HG03469 (cell line): Measurements from ENCODE around the gene NPB.
A peak's percentile ranks its signal among the peaks of the same experiment; 100 is the strongest.

Experiments used
- ATAC-seq: cut with Tn5 transposase; IDR thresholded peaks from one replicate; pipeline ENCODE4 v1.9.1; 2021; ENCODE audit warnings: mild to moderate bottlenecking, moderate library complexity, moderate number of reproducible peaks; ENCODE audit not compliant: unreplicated experiment

Gene NPB

DNA sequence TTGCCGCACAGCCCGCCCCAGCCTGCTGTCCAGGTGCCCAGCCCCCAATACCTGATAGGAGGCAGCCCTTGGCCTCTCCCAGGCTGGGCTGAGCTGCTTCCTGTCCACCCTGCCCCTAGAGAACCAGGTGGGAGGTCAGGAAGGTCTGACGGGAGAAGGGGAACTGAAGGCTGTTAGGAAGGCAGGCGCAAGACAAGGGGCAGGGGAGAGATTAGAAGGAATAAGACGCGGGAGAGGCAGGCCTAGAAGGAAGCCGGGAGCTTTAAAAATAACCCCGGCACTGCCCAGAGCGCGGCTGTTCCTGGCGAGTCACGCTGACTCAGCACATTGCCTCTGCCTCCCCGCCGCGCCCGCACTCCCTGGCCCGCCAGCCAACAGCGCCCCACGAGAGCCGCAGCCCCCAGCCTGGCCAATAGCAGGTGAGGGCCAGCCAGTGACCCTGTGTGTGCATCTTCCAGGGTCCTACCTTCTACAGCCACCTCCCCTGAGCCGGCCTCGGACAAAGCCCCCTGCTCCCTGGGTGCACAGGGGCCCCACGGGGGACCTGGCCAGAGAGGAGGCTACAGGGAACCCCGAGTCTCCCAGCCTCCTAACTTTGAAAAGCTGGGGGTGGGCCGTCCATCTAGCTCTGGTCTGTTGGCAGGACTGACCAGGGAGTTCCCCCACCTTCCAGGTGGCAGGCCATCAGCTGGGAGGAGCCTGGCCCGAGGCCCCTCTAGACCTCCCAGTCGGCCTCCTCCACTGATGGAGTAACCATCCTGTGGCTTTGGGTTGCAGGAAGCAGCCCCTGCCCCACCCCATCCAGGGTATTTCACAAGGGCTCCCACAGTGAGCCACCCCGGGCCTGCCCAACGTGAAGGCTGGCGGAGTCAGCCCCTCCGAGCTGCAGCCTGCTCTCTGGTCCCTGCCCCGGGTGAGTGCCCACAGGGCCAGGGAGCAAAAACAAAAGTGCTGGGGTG, 21.5 kb downstream of the NPB start:
- ATAC-seq, result no peak

DNA sequence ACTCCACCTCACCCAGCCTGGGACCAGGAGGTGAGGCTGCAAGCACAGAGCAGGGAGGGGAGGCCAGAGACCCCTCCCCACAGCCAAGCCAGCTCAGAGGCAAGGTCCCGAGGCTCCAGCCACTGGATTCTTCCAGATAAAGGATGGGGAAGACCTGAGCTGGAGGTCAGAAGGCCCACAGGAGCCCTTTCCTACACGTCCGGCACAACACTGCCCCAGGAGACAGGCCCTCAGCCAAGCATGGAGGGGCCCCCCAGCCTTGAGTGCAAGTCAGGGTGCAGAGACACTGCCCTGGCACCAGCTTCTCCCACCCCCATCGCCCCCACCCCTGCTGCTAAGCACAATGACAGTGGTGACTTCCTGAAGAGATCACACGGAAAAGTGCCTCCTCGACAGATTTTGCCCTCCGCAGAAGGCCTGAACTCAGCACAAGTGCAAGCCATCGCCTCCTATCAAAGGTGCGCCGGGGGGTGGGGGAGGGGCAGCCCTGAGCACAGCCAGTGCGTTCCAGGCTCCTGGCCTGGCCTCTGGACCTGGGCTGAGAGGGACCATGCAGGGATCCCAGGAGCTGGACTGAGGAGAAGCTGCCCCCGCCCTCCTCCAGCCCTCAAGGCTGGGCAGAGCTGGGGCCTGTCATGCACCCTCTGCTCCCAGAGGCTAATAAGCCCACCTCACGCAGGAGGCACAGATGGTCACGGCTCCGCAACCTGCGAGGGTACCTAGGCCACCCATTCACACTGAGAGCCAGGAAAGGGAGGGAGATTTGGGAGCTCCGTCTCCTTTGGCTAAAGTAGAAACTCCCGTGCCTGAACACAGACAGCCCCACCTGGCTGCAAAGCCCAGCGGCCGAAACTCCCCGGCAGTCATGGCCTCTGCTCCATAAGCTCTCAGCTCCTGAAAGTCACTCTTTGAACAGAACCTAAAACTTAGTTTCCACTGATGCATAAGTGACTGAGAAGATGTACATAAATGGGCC, 22.8 kb downstream of the NPB start:
- no peak for ATAC-seq

DNA sequence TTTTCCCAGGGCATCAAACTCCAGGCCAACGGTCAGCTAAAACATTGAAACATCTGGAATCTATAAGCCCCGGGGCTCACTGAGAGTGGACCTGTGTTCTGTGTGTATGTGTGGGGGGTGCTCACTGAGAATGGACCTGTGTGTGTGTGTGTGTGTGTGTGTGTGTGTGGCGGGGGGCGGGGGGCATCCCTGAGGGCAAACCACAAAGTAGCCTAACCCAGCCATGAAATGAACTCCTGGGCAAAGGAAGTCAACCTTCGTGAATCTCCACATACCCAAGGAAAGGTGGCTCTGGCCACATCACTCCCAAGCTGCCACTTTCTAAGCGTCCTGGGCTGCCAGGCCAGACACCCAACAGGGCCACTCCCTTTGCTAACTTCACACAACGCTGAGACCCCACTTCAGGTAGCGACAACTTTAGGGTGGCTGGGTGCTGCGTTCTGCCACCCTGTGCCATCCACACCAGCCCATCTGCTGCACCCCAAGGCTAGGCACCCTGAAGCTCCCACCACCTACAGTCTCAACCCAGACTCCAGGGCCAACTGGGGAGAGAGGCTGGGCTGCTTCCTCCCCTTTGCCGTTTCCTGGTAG, 23.9 kb downstream of the NPB start:
- no peak for ATAC-seq

DNA sequence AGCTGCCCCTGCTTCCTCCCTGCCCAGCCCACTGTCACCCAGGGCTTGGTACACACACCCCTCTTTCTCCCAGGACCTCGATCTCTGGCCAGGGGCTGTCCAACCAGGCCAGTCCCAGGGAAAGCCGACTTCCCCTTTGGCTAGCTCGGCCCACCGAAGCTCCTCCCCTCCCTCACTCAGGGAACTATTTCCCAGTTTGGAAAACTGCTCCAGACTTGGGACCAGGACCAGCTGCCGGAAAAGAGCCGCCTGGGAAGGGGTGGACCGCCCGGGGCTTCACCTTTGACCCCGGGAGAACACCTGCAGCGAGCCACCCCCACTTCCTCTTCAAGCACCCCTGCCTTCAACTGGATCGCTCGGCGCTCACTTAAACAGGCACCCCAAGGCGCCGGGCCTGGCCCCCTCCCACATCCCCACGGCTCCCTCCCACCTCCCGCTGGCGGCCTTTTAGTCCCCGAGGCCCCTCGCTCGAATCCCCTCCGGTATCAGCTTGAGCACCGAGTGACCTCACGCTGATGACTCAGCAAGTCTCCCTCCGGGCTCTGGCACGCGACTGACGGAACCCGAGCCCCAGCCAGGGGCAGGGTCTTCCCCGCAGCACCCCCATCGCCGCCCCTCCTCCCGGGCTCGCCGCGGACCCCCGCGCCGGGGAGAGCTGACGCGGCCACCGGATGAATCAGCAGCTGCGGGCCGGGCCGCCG, 24.6 kb downstream of the NPB start:
- ATAC-seq, result no peak

DNA sequence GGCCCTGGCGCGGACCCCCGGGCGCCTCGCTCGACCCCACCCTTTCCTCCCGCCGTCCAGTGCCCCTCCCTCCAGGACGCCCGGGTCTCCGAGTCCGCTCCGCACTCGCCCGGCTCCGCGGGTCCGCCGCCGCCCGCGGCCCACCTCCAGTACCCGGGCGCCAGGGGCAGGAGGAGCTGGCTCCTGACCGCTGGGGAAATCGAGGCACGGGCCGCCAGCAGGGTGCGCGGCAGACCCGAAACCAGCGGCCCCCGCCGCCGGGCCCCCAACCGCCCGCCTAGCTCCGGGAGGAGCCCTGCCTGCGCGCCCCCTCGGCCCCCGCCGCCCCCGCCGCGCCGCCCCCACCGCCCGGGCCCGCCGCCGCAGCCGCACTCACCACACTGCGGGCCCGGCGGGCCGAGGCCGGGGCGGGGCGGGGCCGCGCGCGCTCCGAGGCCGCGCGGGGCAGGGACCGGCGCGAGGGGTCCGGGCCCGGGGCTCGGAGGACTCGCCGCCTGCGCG, 25.2 kb downstream of the NPB start:
- ATAC-seq, result no peak

DNA sequence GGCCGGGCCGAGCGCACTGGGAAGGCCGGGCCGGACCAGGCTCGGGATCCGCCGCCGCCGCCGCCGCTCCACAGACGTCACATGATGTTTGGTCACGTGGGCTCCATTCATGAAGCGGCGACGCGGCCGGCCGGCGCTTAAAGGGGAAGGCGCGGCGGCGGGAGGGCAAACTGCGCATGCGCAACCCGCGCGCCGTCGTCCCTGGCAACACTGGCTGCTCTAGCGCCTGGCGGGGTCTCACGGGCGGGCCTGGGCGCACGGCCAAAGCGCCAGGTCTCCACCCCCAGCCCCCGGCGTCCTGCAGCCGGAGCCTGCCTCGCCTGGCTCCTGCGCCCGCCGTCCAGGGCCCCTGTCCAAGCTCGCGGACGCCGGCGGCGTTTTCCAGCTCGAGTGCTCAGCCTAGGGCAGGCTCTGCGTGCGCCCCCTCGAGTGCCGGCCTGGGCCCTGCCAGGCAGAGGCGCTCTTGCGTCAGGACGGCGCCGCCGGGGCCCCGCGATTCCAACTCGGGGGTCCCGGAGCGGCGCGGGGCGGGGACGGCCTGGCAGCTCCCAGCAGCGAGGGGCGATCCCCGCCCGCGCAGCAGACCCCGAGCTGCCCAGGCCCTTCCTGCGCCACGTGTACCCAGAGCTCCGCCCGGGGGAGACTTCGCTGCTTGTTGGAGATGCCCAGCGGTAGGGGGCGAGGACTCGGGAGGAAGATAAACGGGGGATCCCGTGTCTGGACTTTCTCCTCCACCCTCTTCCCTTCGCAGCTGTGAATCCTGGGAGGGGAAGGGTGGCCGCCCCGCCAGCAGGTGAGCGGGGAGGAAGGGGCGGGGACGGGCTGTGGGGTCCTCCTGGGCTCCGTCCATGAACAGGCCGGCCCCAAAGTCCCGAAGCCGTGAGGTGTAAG, 25.9 kb downstream of the NPB start, which contains the start of gene MAFG:
MAFG (minus strand) TSS at position 83 of the 891 bp plus-strand sequence. CDS start 4,550 bp downstream, outside the sequence.
- ATAC-seq, result peak; percentile 42

DNA sequence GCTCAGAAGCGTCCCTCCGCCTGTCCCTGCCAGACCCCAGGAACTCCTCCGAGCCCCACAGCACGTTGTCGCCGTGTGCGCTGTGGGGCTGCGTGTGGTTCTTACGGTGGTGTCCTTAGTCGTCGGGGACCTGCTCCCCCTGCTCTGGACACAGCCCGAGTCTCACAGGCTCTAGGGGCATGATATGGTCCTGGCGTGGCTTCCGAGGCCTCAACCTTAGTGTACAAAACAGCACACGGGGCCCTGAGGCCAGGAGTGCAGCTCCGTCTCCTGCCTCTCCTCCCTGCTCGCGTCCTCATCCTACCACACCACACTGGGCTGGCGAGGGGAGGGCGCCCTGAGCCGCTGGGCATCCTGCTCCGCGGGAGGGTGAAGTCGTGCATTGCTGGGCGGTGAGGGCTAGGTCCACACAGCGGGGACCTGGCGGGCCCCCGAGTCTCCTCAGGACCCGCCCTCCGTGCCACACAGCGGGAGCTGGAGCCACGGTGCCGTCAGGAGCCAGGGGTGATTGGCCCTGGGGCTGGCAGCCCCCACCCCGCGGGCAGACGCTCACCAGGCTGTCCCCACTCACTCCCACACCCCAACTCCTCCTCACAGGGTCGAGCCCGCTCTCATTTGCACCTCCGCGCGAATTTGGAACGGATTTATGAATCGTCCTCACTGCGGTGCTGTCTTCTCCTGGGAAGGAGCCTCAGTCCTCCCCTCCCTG, 26.7 kb downstream of the NPB start:
- ATAC-seq, result no peak

DNA sequence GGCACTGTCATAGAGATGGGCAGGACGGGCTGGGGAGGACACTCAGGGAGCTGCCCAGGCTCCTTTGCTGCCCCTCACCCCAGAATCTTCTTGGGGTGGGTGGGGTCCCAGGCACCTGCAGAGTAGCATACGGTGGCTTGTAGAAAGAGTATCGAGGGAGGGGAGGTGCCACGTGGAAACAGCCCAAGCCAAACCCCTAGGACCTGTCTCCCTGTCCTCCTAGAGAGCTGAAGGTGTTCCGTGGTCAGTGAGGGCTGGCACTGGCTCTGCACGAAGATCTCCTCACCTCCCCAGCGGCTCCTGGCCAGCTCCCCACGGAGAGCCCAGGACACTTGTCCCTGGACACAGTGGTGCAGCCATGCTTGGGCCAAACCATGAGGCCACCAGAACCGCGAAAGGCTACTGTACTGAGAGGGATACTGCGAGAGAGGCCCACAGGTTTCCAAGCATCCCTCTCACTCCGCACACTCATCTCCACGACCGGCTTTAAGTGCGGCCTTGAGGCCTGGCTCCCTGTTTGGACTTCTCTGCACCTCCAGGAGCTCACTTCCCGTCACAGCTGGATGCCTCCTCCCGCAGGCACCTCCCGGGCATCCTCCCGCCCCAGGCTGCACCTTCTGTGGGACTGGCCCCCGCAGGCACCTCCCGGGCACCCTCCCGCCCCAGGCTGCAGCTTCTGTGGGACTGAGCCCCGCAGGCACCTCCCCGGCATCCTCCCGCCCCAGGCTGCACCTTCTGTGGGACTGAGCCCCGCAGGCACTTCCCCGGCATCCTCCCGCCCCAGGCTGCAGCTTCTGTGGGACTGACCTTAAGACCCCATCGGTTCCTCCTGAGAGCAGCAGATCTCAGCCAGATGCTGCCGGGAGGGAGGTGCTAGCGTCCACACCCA, 27.5 kb downstream of the NPB start:
- ATAC-seq, result no peak

DNA sequence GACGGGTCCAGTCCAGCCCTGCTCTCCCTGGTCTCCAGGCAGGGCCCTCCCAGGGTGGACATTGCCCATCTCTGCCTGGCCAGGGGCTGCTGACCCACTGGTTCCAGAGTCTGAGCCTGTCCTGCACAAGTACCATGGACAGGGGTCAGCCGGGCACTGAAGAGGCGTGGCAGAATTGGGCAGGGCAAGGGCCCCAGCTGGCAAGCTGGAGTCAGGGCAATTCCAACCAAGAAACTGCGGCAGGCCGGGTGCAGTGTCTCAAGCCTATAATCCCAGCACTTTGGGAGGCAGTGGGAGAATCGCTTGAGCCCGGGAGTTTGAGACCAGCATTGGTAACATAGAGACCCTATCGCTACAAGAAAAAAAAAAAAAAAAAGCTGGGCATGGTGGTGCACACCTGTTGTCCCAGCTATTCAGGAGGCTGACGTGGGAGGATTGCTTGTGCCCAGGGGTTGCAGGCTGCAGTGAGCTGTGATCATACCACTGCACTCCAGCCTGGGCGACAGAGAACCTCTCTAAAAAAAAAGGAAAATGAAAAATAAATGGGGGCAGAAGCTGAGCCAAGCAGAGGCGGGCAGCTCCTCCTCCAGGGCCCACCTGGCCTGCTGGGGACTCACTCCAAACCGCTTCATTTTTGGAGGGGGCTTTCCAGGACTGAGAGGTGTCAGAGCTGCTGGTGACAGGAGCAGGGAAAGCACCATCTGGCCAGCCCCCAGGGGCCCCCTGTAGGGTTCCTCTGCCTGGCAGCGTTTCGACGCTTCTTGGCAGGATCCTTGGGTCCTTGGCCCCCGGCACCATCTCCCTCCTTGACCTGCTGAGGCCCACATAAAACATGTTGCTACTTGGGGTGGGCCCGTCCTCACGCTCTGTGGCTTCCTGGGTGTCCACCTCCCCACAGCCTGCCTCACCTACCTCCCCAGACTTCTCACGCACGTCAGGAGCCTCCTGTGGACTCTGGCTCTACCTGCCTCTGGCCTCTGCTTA, 28.4 kb downstream of the NPB start:
- no peak for ATAC-seq

DNA sequence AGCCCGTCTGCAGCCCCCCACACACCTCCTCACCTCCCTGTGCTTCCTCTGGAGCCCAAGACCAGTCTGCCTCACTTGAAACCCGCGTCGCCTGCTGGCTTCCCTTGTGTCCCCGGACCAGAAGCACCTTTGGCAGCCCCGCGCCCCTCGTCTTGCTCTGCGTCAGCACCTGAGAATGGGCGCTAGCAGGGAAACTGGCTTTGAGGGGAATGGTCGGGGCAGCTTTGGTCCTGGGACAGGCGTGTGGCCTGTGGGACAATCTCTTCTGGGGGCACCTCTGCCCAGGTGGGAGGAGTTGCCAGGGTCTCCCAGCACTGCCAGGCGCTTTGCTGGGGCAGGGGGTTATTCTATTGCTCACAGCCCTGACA, 29.1 kb downstream of the NPB start:
- no peak for ATAC-seq

DNA sequence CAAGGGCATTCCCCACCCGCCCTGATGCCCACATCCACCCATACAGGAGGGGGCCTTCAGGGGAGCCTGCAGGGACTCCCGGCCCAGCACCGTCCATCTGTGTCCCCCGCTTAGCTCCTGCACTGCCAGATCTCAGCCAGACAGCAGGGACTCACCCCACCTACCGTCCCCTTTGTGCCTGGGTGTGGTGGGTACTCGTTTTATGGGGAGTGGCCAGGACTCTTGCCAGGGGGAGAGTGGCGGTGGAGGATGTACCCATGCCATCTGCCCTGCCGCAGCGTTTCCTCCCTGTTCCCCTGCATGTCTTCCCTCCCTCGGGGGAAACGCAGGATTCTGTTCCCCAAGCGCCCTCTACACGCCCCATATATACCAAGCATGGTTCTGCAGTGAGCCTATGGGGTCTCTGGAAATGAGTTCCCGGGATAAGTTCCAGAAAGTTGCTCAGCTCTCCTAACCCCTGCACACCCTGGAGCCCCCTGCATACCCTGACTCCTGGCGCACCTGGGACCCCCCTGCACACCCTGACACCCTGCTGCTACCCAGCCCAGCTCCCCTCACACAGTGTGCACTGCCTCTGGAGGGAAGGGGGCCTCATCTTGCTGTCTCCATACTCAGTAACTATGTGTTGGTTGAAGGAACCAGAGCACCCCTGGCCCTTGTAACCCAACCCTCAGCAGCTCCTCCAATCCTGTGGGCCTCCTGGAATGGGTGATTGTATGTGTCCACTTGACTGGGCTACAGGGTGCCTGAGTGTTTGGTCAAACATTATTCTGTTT, 29.7 kb downstream of the NPB start:
- ATAC-seq, result no peak

DNA sequence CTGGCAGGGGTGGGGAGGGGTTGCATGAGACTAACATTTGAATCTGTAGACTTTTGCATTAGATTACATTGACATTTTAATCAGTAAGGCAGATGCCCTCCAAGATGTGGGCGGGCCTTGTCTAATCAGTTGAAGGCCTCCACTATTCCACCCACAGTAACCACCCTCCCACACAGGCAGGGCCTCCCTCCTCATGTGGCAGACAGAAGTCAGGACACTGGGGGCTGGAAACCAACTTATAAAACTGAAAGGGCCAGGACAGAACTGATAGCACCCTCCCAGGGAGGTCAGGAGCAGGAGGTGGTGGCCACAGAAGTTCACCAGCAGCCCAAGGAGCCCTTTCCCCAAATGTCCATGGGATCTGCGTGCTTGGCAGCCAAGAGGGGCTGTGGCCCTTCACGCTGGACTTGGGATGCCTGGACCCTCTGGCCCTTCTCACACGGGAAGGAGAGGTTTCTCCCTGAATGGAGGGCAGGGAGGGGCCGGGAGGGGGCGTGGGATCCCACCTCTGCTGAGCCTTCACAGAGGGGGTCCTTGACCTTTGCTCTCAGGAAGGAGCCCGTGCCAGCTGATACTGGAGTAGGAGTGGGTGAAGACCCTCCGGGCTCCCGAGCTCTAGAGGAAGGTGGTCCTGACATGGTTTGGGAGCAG, 30.4 kb downstream of the NPB start:
- no peak for ATAC-seq

DNA sequence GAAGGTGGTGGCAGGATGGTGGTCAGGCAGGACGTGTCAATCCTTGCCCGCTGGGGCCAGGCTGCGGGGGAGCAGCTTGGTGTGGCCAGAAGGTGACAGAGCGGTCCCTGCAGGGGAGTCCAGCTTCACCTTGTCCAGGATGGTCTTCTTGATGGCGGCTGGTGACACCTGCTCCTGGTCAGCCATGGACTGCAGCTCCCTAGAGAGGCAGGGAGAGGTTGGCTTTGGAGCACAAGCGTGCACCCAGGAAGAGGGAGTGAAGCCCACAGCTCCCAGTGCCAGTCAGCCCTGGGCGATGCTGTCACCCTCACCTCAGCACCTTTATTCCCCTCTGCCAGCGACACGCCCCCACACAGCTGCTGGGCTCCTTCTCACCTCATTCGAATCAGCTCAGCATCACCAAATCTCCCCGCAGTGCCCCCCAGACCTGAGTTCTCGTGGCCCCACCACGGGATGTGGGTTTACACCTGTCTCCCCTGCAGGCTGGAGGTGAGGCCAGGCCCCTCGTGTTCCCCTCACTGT, 31.2 kb downstream of the NPB start:
- no peak for ATAC-seq

DNA sequence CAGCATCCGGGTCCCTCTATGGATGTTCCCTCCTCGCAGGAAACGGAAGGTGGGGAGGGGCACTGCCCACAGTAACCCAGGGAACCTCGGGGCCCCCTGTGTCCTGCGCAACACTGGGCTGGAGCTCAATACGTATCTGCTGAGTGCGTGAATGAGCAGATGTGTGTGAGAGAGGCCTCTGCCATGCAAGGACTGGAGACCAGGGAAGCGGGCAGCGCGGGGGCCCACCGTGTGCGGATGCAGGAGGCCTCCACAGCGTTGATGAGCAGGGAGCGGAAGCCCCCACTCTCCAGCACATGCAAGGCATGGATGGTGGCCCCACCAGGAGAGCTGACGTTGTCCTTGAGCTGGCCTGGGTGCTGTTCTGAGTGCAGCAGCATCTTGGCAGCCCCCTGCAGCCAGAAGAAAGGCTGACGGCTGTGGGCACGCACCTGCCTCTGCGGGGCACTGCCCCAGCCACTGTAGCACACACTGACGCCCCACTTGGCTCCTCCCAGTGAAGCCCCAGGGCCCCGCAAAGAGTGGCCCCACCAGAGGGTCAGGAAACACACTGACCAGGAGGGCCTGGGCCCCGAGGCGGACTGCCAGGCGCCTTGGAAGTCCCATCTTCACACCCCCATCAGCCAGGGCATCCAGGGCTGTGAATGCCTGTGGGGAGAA, 32.2 kb downstream of the NPB start:
- ATAC-seq, result no peak
